ENCODE results near the gene PLEKHA4. TPM values are rescaled to one million over a fixed set of nuclear protein-coding genes. Genes with fewer than 3 reads are reported as not detected.

Gene PLEKHA4
- total and polyA plus RNA-seq, 2 of the 13 experiments (the other 11 are each of a cell fraction or from before 2014, with no cell fraction given): 4.8 to 6.0 TPM

GRCh38 chr19:48795055-48795684, 73.2 kb downstream of the PLEKHA4 start (continued):
- TF ChIP-seq ZBTB38 (CRISPR knock-in tag; IDR thresholded peaks at IDR 0.05) (peak; percentile 90), GFI1 (CRISPR knock-in tag; IDR thresholded peaks at IDR 0.05; ENCODE audit: borderline replicate concordance) (peak; percentile 18; the same call in 1 of the 2 replicates), ZFYVE20 (CRISPR knock-in tag; IDR thresholded peaks at IDR 0.05; ENCODE audit: borderline replicate concordance, low read depth) (no peak), FOXM1 (CRISPR knock-in tag; IDR thresholded peaks at IDR 0.05) (no peak), ZBTB10 (CRISPR knock-in tag; IDR thresholded peaks at IDR 0.05; ENCODE audit: borderline replicate concordance) (no peak), SMC3 (IDR thresholded peaks at IDR 0.05; ENCODE audit: low read length) (peak; percentile 45; the same call in 1 of the 2 replicates), LCORL (IDR thresholded peaks at IDR 0.05) (no peak), LCORL (CRISPR knock-in tag; IDR thresholded peaks at IDR 0.05) (no peak), HNF1A (IDR thresholded peaks at IDR 0.05; ENCODE audit: low read depth) (no peak), HNF1A (CRISPR knock-in tag; IDR thresholded peaks at IDR 0.05; ENCODE audit: borderline replicate concordance) (no peak), ZNF263 (CRISPR knock-in tag; IDR thresholded peaks at IDR 0.05) (0 out of 2 replicates have a peak, but pooled peaks have one; percentile 29), HDAC1 (CRISPR knock-in tag; IDR thresholded peaks at IDR 0.05) (no peak), POGK (CRISPR knock-in tag; conservative IDR thresholded peaks at IDR 0.05) (peak; percentile 54; the same call in 1 of the 2 replicates), AKNA (CRISPR knock-in tag; IDR thresholded peaks at IDR 0.05; ENCODE audit: borderline replicate concordance) (no peak), ZC3H4 (CRISPR knock-in tag; IDR thresholded peaks at IDR 0.05; ENCODE audit: borderline replicate concordance) (no peak), SRF (IDR thresholded peaks at IDR 0.05; ENCODE audit: low read depth, low read length) (no peak)
